Measurements from ENCODE around the gene TYSND1. TPM values are rescaled to one million over a fixed set of nuclear protein-coding genes. Genes with fewer than 3 reads are reported as not detected.

Gene TYSND1
- polyA plus RNA-seq, 1 experiment: 2.7 TPM

GRCh38 chr10:70191161-70191971 lies 44.9 kb upstream of the TYSND1 start:
- TF ChIP-seq CTCF (IDR thresholded peaks at IDR 0.05; ENCODE audit: low read depth, low read length): no peak
- ChIA-PET POLR2A (interaction anchor here (0.6 to 4.5 kb wide), 5 partner anchors 16 to 56 kb away, joined by 6 to 46 read pairs (median 6); partner anchors contain the start of genes SAR1A and TYSND1), CTCF (interaction anchor here (0.7 to 1.7 kb wide), 5 partner anchors 30 to 76 kb away, joined by 3 to 6 read pairs (median 4); no protein-coding TSS in a partner anchor)
- DNase-seq (ENCODE audit: low read depth, low spot score): no peak
- H3K27ac ChIP-seq (ENCODE audit: low read depth, low read length): peak overlapping the region; percentile 62
- H3K4me3 ChIP-seq (ENCODE audit: low read depth, low read length): no peak overlapping the region
- H3K9me3 ChIP-seq (ENCODE audit: control insufficient read depth, insufficient read depth, low read length): no peaks in the 10 kb centered on the region
- no peaks in the 10 kb centered on the region for H3K27me3 ChIP-seq (ENCODE audit: control insufficient read depth, insufficient read depth, low read length)

- H3K4me3 ChIP-seq (ENCODE audit: low read depth, low read length): no peak overlapping the region
These were observed 44.1 kb upstream of the TYSND1 start for GRCh38 chr10:70190581-70190980.

GRCh38 chr10:70190102-70190501 lies 43.6 kb upstream of the TYSND1 start:
- DNase-seq (ENCODE audit: low read depth, low spot score): no peak
- ChIA-PET CTCF (interaction anchor here (1.7 kb wide), 1 partner anchor 43 kb away, joined by 6 read pairs; no protein-coding TSS in a partner anchor), POLR2A (interaction anchor here (1.8 to 4.5 kb wide), 2 partner anchors 19 to 44 kb away, joined by 6 to 46 read pairs; partner anchors contain the start of genes SAR1A and TYSND1)
- Histone ChIP-seq H3K4me3 (ENCODE audit: low read depth, low read length) (no peak overlapping the region), H3K27ac (ENCODE audit: low read depth, low read length) (no peak overlapping the region), H3K27me3 (ENCODE audit: control insufficient read depth, insufficient read depth, low read length) (no peaks in the 10 kb centered on the region), H3K9me3 (ENCODE audit: control insufficient read depth, insufficient read depth, low read length) (no peaks in the 10 kb centered on the region)
- TF ChIP-seq CTCF (IDR thresholded peaks at IDR 0.05; ENCODE audit: low read depth, low read length): no peak

More at GRCh38 chr10:70190581-70190980, 44.1 kb upstream of the TYSND1 start:
- no peak for DNase-seq (ENCODE audit: low read depth, low spot score)
- Histone ChIP-seq H3K9me3 (ENCODE audit: control insufficient read depth, insufficient read depth, low read length) (no peaks in the 10 kb centered on the region), H3K27me3 (ENCODE audit: control insufficient read depth, insufficient read depth, low read length) (no peaks in the 10 kb centered on the region), H3K27ac (ENCODE audit: low read depth, low read length) (peak overlapping the region; percentile 31)
- CTCF ChIA-PET: interaction anchor here (0.7 to 1.7 kb wide), 3 partner anchors 31 to 76 kb away, joined by 3 to 6 read pairs (median 6); no protein-coding TSS in a partner anchor
- POLR2A ChIA-PET: interaction anchor here (1.2 to 4.5 kb wide), 3 partner anchors 15 to 44 kb away, joined by 6 to 46 read pairs (median 6); partner anchors contain the start of genes SAR1A and TYSND1
- TF ChIP-seq CTCF (IDR thresholded peaks at IDR 0.05; ENCODE audit: low read depth, low read length): no peak

- no peak for TF ChIP-seq CTCF (IDR thresholded peaks at IDR 0.05; ENCODE audit: low read depth, low read length)
- peaks cover 3% of the 10 kb centered on the region for H3K27me3 ChIP-seq (ENCODE audit: control insufficient read depth, insufficient read depth, low read length)
- H3K4me3 ChIP-seq (ENCODE audit: low read depth, low read length): no peak overlapping the region
- H3K9me3 ChIP-seq (ENCODE audit: control insufficient read depth, insufficient read depth, low read length): no peaks in the 10 kb centered on the region
- H3K27ac ChIP-seq (ENCODE audit: low read depth, low read length): no peak overlapping the region
- no peak for DNase-seq (ENCODE audit: low read depth, low spot score)
- POLR2A ChIA-PET: no interaction called here
- CTCF ChIA-PET: no interaction called here
These were observed 42.3 kb upstream of the TYSND1 start for GRCh38 chr10:70188768-70189167.

- TF ChIP-seq CTCF (IDR thresholded peaks at IDR 0.05; ENCODE audit: low read depth, low read length): no peak
- no peak for DNase-seq (ENCODE audit: low read depth, low spot score)
- H3K9me3 ChIP-seq (ENCODE audit: control insufficient read depth, insufficient read depth, low read length): no peaks in the 10 kb centered on the region
- no peak overlapping the region for H3K27ac ChIP-seq (ENCODE audit: low read depth, low read length)
- ChIA-PET CTCF (no interaction called here), POLR2A (interaction anchor here (1.0 kb wide), 1 partner anchor 16 kb away, joined by 3 read pairs; the partner anchor contains the start of gene SAR1A)
- no peak overlapping the region for H3K4me3 ChIP-seq (ENCODE audit: low read depth, low read length)
- peaks cover 11% of the 10 kb centered on the region for H3K27me3 ChIP-seq (ENCODE audit: control insufficient read depth, insufficient read depth, low read length)
These were observed 40.1 kb upstream of the TYSND1 start for GRCh38 chr10:70186571-70186970.

All from AG04450 (cell line).